ENCODE results near the gene PLEKHG4B. TPM values are rescaled to one million over a fixed set of nuclear protein-coding genes. Genes with fewer than 3 reads are reported as not detected.

Gene PLEKHG4B
- total and polyA plus RNA-seq, 2 of the 4 experiments (the other 2 are of a cell fraction) = 1.1 TPM

DNA sequence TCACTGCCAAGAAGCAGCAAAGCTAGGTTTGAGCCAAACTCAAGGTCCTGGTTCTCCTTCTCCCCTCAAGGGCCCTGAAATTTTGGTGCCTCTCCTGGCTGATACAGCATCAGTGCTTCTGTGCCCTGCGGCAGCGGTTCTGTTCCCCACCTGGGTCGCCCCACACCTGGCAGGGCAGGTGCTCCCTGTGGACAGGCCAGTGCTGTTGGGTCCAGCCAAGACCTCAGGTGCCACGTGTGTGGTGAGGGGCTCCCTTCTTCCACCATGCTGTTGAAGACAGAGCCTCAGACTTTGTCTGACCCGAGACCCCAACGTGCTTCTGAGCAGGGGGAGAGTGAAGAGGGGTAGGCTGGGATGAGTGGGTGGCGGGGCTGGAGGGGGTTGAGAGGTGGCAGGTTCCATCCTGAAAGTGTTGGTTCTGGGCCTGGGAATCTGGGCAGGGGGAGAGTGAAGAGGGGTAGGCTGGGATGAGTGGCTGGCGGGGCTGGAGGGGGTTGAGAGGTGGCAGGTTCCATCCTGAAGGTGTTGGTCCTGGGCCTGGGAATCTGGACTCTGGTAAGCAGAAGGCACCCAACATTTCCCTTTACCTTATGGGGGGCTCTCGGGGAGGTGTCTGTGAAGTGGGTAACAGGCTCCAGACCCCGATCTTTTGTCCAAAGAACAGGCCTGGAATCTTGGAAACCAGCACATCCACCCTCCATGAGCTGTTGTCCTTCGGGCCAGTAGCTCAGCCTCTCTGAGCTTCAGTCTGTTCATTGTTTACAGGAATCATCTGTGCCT lies 2.3 kb downstream of the PLEKHG4B start:
- no peak overlapping the region for H3K27ac ChIP-seq (ENCODE audit: insufficient read depth, low read length)
- H3K4me1 ChIP-seq (ENCODE audit: control insufficient read depth, insufficient read depth, low read length) = no peaks in the 10 kb centered on the region
- no peak overlapping the region for H4K5ac ChIP-seq (ENCODE audit: low read depth, low read length)
- H3K27me3 ChIP-seq (ENCODE audit: control insufficient read depth, insufficient read depth, low read length) = peaks cover 56% of the 10 kb centered on the region
- no peaks in the 10 kb centered on the region for H3K36me3 ChIP-seq (ENCODE audit: control insufficient read depth, insufficient read depth, low read length)
- DNase-seq (no peak), ATAC-seq (ENCODE audit: low read depth) (no peak)
- H4K91ac ChIP-seq (ENCODE audit: insufficient read depth, low read depth, low read length) = no peak overlapping the region
- no peak overlapping the region for H3K4ac ChIP-seq (ENCODE audit: low read depth, low read length)
- POLR2A ChIA-PET (ENCODE audit: unreplicated experiment) = no interaction called here
- no TSS peak for BruUV-seq (replicated peaks)
- no peak overlapping the region for H4K8ac ChIP-seq (ENCODE audit: low read depth in 2 of 2, low read length in 2 of 2)
- no peaks in the 10 kb centered on the region for H3K79me1 ChIP-seq (ENCODE audit: low read depth in 1 of 2, low read length in 2 of 2)
- no peak overlapping the region for H3K18ac ChIP-seq (ENCODE audit: low read depth, low read length)
- H3K23ac ChIP-seq (ENCODE audit: low read depth, low read length) = no peak overlapping the region
- H4K20me1 ChIP-seq (ENCODE audit: insufficient read depth, low read length) = no peaks in the 10 kb centered on the region
- dilution Hi-C loops (cut with HindIII; ENCODE audit: low sequenced_read_pairs, unreplicated experiment) (no loop called here), intact Hi-C loops (cut with micrococcal nuclease) (no loop called here), in situ Hi-C loops (cut with MboI; ENCODE audit: low sequenced_read_pairs) (no loop called here)
- H2AK9ac ChIP-seq (replicated peaks; ENCODE audit: low read depth, low read length, poor library complexity) = no peak overlapping the region
- H2BK15ac ChIP-seq (ENCODE audit: low read depth, low read length) = no peak overlapping the region
- no peak overlapping the region for H3K14ac ChIP-seq (replicated peaks; ENCODE audit: low read depth, low read length)
- H3K9me1 ChIP-seq (ENCODE audit: insufficient read depth, low read length) = no peaks in the 10 kb centered on the region
- no peak for TF ChIP-seq SMC3 (IDR thresholded peaks at IDR 0.05; ENCODE audit: low read depth, low read length)
- no peak for TF ChIP-seq RFX5 (IDR thresholded peaks at IDR 0.05; ENCODE audit: low read depth, low read length)
- no peak for TF ChIP-seq BHLHE40 (IDR thresholded peaks at IDR 0.05; ENCODE audit: low read depth, low read length)
- TF ChIP-seq MAFK (IDR thresholded peaks at IDR 0.05; ENCODE audit: low read depth, low read length) = no peak
- TF ChIP-seq, protein P1, sequence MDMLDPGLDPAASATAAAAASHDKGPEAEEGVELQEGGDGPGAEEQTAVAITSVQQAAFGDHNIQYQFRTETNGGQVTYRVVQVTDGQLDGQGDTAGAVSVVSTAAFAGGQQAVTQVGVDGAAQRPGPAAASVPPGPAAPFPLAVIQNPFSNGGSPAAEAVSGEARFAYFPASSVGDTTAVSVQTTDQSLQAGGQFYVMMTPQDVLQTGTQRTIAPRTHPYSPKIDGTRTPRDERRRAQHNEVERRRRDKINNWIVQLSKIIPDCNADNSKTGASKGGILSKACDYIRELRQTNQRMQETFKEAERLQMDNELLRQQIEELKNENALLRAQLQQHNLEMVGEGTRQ (IDR thresholded peaks at IDR 0.05; ENCODE audit: low read depth, low read length) = no peak
- no peak for TF ChIP-seq FOS (IDR thresholded peaks at IDR 0.05; ENCODE audit: low read depth, low read length)
- TF ChIP-seq, protein P2, sequence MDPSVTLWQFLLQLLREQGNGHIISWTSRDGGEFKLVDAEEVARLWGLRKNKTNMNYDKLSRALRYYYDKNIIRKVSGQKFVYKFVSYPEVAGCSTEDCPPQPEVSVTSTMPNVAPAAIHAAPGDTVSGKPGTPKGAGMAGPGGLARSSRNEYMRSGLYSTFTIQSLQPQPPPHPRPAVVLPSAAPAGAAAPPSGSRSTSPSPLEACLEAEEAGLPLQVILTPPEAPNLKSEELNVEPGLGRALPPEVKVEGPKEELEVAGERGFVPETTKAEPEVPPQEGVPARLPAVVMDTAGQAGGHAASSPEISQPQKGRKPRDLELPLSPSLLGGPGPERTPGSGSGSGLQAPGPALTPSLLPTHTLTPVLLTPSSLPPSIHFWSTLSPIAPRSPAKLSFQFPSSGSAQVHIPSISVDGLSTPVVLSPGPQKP (IDR thresholded peaks at IDR 0.05; ENCODE audit: borderline replicate concordance, low read depth, low read length) = no peak
- no peak for TF ChIP-seq CEBPB (IDR thresholded peaks at IDR 0.05; ENCODE audit: low read depth, low read length)
- TF ChIP-seq NFE2L2 (IDR thresholded peaks at IDR 0.05; ENCODE audit: low read depth, low read length) = no peak
- TF ChIP-seq MAZ (IDR thresholded peaks at IDR 0.05; ENCODE audit: borderline replicate concordance, low read depth, low read length) = no peak
- TF ChIP-seq RAD21 (IDR thresholded peaks at IDR 0.05; ENCODE audit: low read length) = no peak
- TF ChIP-seq POLR2A (IDR thresholded peaks at IDR 0.05; ENCODE audit: low read depth, low read length) = no peak
- TF ChIP-seq, protein P3, sequence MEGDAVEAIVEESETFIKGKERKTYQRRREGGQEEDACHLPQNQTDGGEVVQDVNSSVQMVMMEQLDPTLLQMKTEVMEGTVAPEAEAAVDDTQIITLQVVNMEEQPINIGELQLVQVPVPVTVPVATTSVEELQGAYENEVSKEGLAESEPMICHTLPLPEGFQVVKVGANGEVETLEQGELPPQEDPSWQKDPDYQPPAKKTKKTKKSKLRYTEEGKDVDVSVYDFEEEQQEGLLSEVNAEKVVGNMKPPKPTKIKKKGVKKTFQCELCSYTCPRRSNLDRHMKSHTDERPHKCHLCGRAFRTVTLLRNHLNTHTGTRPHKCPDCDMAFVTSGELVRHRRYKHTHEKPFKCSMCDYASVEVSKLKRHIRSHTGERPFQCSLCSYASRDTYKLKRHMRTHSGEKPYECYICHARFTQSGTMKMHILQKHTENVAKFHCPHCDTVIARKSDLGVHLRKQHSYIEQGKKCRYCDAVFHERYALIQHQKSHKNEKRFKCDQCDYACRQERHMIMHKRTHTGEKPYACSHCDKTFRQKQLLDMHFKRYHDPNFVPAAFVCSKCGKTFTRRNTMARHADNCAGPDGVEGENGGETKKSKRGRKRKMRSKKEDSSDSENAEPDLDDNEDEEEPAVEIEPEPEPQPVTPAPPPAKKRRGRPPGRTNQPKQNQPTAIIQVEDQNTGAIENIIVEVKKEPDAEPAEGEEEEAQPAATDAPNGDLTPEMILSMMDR (conservative IDR thresholded peaks at IDR 0.05; ENCODE audit: low read depth, low read length) = no peak
- no peak for TF ChIP-seq MXI1 (IDR thresholded peaks at IDR 0.05; ENCODE audit: borderline replicate concordance, low read depth, low read length)
- H3K4me2 ChIP-seq (ENCODE audit: low read depth, low read length) = no peak overlapping the region
- no peak overlapping the region for H2AK5ac ChIP-seq (ENCODE audit: low read depth, low read length)
- H2BK20ac ChIP-seq (ENCODE audit: low read depth, low read length) = no peak overlapping the region
- H2BK5ac ChIP-seq (ENCODE audit: low read depth, low read length, poor library complexity, severe bottlenecking) = no peak overlapping the region
- no peaks in the 10 kb centered on the region for H3K9me3 ChIP-seq (ENCODE audit: control insufficient read depth, insufficient read depth, low read length)
- CTCF ChIA-PET = no interaction called here
- no peak overlapping the region for H3K9ac ChIP-seq (ENCODE audit: low read depth, low read length)
- H3K4me3 ChIP-seq (ENCODE audit: insufficient read depth, low read depth, low read length) = no peak overlapping the region
- H3K56ac ChIP-seq (ENCODE audit: extremely low read depth, insufficient read depth, low read length) = no peak overlapping the region
- no peak overlapping the region for H2AFZ ChIP-seq (replicated peaks; ENCODE audit: low read length, poor library complexity)
- no peak overlapping the region for H2BK120ac ChIP-seq (ENCODE audit: low read depth, low read length)
- 86% methylated on average over 4 of the region's 11 CpGs; no CpG with 5 or more reads in 1 of the 2 experiments for WGBS, 2 experiments (ENCODE audit: extremely low coverage in 2 of 2, insufficient read length in 1 of 2)

Data from IMR-90 (cell line).